Epithelial cell of proximal tubule (primary cell): ENCODE measurements around the gene CEP63. TPM values are rescaled to one million over a fixed set of nuclear protein-coding genes. Genes with fewer than 3 reads are reported as not detected.
"Not testable (repeated sequence)": the region's sequence is repeated elsewhere in the genome, so short reads cannot be mapped to it uniquely, and the experiment has no call there.

ENCODE experiments used
- DNase-seq: peaks from one replicate; pipeline ENCODE4 v3.0.0-alpha.2; 2011; ENCODE audit warnings: low read depth
- H3K4me3 ChIP-seq: 2 replicates; pipeline ENCODE4 v1.5.1; 2011; ENCODE audit warnings: low read depth, mild to moderate bottlenecking, low read length
- CTCF ChIP-seq: conservative IDR thresholded peaks from 2 replicates; pipeline ENCODE4 v1.5.1; 2012; ENCODE audit warnings: low read depth, mild to moderate bottlenecking, low read length
- total RNA-seq: library from RNA; depleted of rRNA; stranded (reverse); fragments of >200 nt; gene quantifications from 2 replicates; pipeline ENCODE4 v1.2.3, GENCODE V29; 2015

The CEP63 gene
- total RNA-seq, 1 donor from 2014 or later = 21.4 TPM

GRCh38 chr3:134562055-134562454 is 76.2 kb downstream of the CEP63 start:
- TF ChIP-seq CTCF = no peak

GRCh38 chr3:134563601-134564000 is 77.7 kb downstream of the CEP63 start:
- H3K4me3 ChIP-seq = no peak overlapping the region
- TF ChIP-seq CTCF = no peak
- DNase-seq = no peak

More at GRCh38 chr3:134562055-134562454, 76.2 kb downstream of the CEP63 start:
- H3K4me3 ChIP-seq = no peak overlapping the region
- no peak for DNase-seq

GRCh38 chr3:134564991-134565390 is 79.1 kb downstream of the CEP63 start:
- DNase-seq = no peak
- no peak for TF ChIP-seq CTCF
- no peak overlapping the region for H3K4me3 ChIP-seq

GRCh38 chr3:134567605-134568004 is 81.7 kb downstream of the CEP63 start:
- no peak overlapping the region for H3K4me3 ChIP-seq
- no peak for TF ChIP-seq CTCF
- peak; percentile 75 for DNase-seq

- no peak for TF ChIP-seq CTCF
- no peak for DNase-seq
Measured at GRCh38 chr3:134568790-134569189, 82.9 kb downstream of the CEP63 start.

DNA sequence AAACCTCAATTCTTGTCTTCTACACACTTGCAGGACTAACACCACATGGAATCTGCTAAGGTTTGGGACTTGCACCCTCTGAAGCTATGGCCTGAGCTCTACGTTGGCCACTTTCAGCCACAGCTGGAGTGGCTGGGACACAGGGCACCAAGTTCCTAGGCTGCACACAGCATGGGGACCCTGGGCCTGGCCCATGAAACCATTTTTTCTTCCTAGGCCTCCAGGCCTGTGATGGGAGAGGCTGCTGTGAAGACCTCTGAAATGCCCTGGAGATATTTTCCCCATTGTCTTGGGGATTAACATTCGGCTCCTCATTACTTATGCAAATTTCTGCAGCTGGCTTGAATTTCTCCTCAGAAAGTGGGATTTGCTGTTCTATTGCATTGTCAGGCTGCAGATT is 84.0 kb downstream of the CEP63 start:
- H3K4me3 ChIP-seq, DNase-seq: not testable (repeated sequence)

More at GRCh38 chr3:134568790-134569189, 82.9 kb downstream of the CEP63 start:
- H3K4me3 ChIP-seq = no peak overlapping the region

DNA sequence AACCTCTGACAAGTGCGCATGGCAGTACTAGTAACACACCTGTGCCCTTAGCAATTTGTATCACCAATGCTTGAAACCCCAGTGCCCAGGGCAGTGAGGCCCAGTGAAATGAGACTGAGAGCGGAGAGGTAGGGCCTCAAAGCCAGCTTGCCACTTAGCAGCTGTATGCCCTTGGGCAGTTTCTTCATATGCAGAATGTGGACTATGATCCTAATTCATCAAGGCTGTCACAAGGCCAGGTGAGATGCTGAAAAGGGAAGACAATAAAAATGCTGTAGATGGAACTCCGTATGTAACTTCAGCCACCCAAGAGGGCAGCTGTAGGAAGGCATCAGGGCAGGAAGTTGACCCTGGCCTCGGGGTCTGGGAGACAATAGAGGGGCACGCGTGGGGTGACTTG is 90.6 kb downstream of the CEP63 start:
- H3K4me3 ChIP-seq = no peak overlapping the region
- TF ChIP-seq CTCF = no peak
- no peak for DNase-seq
